GM20431 (cell line): ENCODE data around the gene TTC28.

ENCODE experiments used
- in situ Hi-C: fragments of 300-500 bp; cut with MseI, MboI; formaldehyde crosslinking; loops from one replicate; pipeline ENCODE4 v1.15.0; 2020; ENCODE audit warnings: low sequenced_read_pairs; ENCODE audit not compliant: unreplicated experiment

Gene TTC28

GRCh38 chr22:28615423-28615822 is 64.2 kb downstream of the TTC28 start:
- in situ Hi-C loops, result loop anchor here (25.0 kb wide), 3 partner anchors 222 to 622 kb away; no protein-coding TSS in a partner anchor

GRCh38 chr22:28609921-28610320 is 69.7 kb downstream of the TTC28 start:
- in situ Hi-C loops, result loop anchor here (25.0 kb wide), 3 partner anchors 227 to 627 kb away; no protein-coding TSS in a partner anchor

GRCh38 chr22:28608546-28608945 is 71.1 kb downstream of the TTC28 start:
- in situ Hi-C loops, result loop anchor here (25.0 kb wide), 3 partner anchors 229 to 629 kb away; no protein-coding TSS in a partner anchor

- in situ Hi-C loops, result loop anchor here (25.0 kb wide), 3 partner anchors 230 to 630 kb away; no protein-coding TSS in a partner anchor
Observed at GRCh38 chr22:28607795-28608194, 71.8 kb downstream of the TTC28 start.

- in situ Hi-C loops, result loop anchor here (25.0 kb wide), 3 partner anchors 232 to 632 kb away; no protein-coding TSS in a partner anchor
Observed at GRCh38 chr22:28604966-28605761, 74.5 kb downstream of the TTC28 start.

- in situ Hi-C loops, result loop anchor here (25.0 kb wide), 3 partner anchors 235 to 635 kb away; no protein-coding TSS in a partner anchor
Observed at GRCh38 chr22:28601915-28602314, 77.7 kb downstream of the TTC28 start.

GRCh38 chr22:28600546-28601143 is 79.0 kb downstream of the TTC28 start:
- in situ Hi-C loops, result loop anchor here (25.0 kb wide), 3 partner anchors 237 to 637 kb away; no protein-coding TSS in a partner anchor

- in situ Hi-C loops, result loop anchor here (25.0 kb wide), 4 partner anchors 238 to 638 kb away; no protein-coding TSS in a partner anchor
Observed at GRCh38 chr22:28599693-28600092, 79.9 kb downstream of the TTC28 start.

GRCh38 chr22:28597665-28598064 is 82.0 kb downstream of the TTC28 start:
- in situ Hi-C loops, result loop anchor here (25.0 kb wide), 1 partner anchor 560 kb away; no protein-coding TSS in a partner anchor

GRCh38 chr22:28594797-28595462 is 84.7 kb downstream of the TTC28 start:
- in situ Hi-C loops, result loop anchor here (25.0 kb wide), 1 partner anchor 558 kb away; no protein-coding TSS in a partner anchor

GRCh38 chr22:28594076-28594796 is 85.4 kb downstream of the TTC28 start:
- in situ Hi-C loops, result loop anchor here (25.0 kb wide), 1 partner anchor 557 kb away; no protein-coding TSS in a partner anchor

GRCh38 chr22:28593299-28593698 is 86.3 kb downstream of the TTC28 start:
- in situ Hi-C loops, result loop anchor here (25.0 kb wide), 1 partner anchor 556 kb away; no protein-coding TSS in a partner anchor

- in situ Hi-C loops, result loop anchor here (25.0 kb wide), 1 partner anchor 552 kb away; no protein-coding TSS in a partner anchor
Observed at GRCh38 chr22:28589102-28589750, 90.4 kb downstream of the TTC28 start.

- in situ Hi-C loops, result loop anchor here (25.0 kb wide), 1 partner anchor 548 kb away; no protein-coding TSS in a partner anchor
Observed at GRCh38 chr22:28585324-28585723, 94.3 kb downstream of the TTC28 start.

GRCh38 chr22:28582806-28583205 is 96.8 kb downstream of the TTC28 start:
- in situ Hi-C loops, result loop anchor here (25.0 kb wide), 1 partner anchor 546 kb away; no protein-coding TSS in a partner anchor

GRCh38 chr22:28581016-28581415 is 98.6 kb downstream of the TTC28 start:
- in situ Hi-C loops, result loop anchor here (25.0 kb wide), 1 partner anchor 544 kb away; no protein-coding TSS in a partner anchor

GRCh38 chr22:28576162-28576561 is 103.5 kb downstream of the TTC28 start:
- in situ Hi-C loops, result loop anchor here (25.0 kb wide), 1 partner anchor 539 kb away; no protein-coding TSS in a partner anchor

GRCh38 chr22:28574159-28574788 is 105.4 kb downstream of the TTC28 start:
- in situ Hi-C loops, result no loop called here
